Stimulated activated CD4-positive, alpha-beta T cell treated with anti-CD3 and anti-CD28 coated beads, Interleukin-1b, Interleukin-23, amount 100 ng/mL, for 4 hours (primary cell): Measurements from ENCODE around the gene ANO2.
"Not testable (repeated sequence)": the region's sequence is repeated elsewhere in the genome, so short reads cannot be mapped to it uniquely, and the experiment has no call there.

Experiments
- DNase-seq, 2 donors: peaks; one replicate each; pipeline ENCODE4 v3.0.0-alpha.2; 2020; ENCODE audit warnings: low read depth in 2 of 2

ANO2 gene

DNA sequence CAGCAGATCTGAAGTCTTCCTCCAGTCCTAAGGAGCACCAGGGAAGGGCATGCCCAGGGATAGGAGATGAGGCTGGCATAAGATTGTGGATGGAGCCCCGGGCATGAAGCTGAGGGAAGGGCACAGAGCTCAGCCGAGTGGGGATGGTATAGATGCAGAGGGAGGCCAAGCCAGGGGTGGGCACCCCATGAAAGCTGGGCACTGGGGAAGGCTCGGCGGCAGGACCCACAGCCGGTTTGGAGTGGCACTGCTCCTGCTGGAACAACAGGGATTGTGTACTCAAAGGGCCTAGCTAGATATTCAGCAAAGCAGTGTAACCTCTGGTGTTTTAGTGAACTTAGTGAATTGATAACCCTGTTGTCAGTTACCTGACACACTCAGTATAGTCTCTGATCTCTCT lies 396.0 kb downstream of the ANO2 start:
- DNase-seq, result no peak

DNA sequence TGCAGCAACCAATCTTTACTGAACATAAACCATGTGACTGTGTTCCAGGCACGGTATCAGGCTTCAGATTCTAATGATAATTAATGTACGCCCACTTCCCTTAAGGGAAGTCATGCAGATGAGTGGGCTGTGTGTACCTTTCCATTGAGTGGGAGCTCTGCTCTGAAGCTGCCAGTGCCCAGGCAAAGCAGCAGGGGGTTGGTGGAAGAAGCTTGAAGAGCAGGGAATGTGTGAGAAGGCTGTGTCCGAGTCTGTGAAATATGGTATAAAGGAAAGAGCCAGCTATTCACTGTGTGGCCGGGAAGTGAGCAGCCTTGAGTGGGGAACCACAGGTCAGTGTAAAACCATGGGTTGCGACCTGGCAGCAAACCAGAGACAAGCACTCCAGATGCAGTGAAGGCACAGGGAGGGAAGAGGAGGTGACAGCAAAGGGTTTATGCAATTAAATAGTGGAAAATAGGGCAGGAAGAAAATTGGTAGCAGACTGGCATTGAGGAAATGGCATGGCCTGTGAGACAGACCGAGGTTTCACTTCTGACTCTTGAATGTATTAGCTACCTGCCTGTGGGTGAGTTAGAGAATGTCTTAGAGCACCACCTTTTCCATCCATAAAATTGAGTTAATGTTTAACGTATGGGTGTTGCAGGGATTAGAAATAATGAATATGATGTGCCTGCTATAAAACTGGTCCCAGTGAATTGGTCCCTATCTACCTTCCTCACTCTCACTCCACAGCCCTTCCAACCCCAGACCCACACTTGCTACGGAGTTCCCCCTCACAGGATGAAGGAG lies 396.7 kb downstream of the ANO2 start:
- DNase-seq, result no peak

DNA sequence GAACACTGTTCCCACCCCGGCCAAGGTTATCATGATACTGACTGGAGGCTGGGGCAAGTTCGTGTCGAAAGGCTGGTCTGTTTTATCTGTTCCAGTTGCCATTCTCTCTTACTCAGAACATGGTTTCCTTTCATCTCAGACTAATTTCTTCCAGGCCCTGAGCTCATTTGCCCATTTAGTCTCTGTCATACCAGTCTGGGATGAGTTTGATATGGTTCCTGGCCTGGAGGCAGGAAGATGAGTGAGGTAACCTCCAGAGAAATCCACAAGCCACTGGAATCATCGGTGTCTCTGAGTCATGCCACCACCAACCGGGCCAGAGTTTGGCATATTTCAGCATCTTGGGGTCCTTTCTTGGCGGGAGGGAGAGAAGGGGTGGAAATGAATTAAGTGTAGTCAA lies 398.4 kb downstream of the ANO2 start:
- no peak for DNase-seq

DNA sequence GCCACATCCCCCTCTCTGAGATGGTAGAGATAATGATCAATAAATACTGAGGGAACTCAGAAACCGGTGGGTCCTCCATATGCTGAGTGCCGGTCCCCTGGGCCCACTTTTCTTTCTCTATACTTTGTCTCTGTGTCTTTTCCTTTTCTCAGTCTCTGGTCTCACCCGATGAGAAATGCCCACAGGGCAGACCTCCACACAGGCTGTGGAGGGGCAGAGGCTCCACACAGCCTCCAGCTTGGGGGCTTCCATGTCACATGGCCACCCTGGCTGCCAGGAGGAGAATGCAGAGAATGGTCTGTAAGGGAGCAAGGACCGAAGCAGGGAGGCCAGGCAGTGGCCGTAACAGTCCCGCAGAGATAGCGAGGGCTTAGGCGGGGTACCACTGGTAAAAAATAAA lies 407.3 kb downstream of the ANO2 start:
- no peak for DNase-seq

DNA sequence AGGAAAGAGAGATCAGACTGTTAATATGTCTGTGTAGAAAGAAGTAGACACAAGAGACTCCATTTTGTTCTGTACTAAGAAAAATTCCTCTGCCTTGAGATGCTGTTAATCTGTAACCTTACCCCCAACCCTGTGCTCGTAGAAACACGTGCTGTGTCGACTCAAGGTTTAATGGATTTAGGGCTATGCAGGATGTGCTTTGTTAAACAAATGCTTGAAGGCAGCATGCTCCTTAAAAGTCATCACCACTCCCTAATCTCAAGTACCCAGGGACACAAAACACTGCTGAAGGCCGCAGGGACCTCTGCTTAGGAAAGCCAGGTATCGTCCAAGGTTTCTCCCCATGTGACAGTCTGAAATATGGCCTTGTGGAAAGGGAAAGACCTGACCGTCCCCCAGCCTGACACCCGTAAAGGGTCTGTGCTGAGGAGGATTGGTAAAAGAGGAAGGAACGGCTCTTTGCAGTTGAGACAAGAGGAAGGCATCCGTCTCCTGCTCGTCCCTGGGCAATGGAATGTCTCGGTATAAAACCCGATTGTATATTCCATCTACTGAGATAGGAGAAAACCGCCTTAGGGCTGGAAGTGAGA lies 407.9 kb downstream of the ANO2 start:
- DNase-seq, result not testable (repeated sequence)

DNA sequence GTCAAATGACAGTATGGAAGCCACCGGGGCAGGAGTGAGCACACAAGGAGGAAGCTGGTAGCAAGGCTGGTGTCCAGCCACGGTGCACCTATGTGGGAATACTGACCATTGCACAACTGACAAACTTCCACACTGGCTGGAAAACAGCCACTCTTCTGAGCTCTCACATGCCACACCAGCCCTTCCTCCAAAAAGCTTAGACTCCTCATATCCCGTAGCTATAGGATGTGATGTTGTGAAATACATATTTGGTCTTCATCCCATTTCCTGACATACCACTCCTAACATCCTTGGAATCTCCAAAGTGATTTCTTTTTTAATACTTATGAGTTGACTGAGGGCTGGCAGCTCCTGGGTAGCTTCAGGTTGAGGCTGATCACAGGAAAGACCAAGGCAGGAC lies 409.5 kb downstream of the ANO2 start:
- no peak for DNase-seq

DNA sequence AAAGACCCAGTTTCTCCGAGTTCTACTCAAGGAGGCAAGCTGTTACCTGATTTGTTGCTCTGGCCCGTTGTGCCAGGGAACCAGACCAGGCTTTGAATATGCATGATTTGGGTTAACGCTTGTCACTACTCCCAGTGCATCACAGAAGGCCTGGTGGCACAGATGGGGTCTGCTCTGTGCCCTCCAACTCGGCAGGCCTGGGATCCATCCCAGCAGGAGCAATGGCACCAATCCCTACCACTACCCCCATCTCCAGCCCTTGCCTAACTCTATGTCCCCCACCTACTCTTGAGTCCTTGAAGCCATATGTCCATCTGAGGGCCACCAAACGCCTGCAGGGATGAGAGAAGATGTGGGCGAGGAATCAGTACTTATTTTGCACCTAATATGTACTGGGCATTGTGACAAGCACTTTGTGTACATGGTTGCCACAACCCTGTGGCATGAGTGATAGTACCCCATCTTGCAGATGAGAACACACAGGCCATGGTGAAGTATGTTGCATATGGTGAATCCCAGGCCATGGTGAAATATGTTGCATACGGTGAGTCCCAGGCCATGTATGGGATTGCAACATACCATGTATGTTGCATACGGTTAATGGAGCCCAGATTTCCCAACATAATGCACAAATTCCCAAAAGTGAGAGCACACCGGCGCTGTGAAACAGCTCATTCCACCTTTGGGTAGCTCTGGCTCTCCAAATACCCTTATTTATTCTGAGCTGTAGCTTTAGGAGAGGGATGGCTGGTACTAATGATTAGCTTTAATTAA lies 410.4 kb downstream of the ANO2 start:
- no peak for DNase-seq

DNA sequence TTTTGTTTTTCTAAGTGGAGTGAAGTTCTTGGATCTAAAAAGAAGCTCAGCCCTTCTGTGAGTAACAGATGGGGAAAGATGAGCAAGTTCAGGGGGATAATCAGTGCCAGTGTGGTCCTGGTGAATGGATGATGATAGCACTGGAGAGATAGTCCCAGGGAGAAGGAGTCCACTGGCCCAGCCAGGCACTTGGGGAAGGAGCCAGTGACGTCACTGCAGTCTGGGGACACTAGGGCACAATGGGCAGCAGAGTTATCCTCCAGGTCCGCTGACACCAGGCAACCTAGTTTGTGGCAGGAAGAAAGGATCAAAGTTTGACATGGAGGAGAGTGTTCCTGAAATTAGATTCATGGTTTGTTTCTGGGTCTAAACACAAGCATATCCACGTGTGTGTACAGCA lies 411.7 kb downstream of the ANO2 start:
- DNase-seq, result no peak

DNA sequence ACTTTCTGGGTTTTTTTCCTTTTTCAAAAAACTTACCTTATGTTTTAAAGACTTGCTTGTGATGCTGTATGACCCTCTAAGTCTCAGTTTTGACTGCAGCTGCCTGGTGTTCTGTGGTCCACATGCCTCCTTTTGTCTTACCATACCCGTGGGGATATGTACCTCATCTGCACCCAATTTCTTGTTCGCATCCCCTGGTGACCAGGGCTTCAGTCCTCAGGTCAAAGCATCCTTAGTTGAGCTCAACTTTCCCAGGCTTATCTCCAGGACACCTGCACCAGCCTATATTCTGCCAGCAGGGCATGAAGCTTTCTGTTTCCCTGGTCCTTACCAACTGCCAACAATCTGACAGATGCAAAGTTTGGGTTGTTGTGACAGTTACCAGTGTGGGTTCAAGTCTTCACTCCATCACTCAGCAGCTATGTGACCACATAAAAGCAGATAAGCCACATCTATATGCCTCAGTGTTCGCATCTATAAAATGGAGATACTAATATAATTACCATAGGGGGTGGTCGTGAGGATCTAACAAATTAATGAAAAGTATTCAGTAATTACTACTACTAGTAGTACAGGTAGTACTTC lies 419.2 kb downstream of the ANO2 start:
- no peak for DNase-seq

DNA sequence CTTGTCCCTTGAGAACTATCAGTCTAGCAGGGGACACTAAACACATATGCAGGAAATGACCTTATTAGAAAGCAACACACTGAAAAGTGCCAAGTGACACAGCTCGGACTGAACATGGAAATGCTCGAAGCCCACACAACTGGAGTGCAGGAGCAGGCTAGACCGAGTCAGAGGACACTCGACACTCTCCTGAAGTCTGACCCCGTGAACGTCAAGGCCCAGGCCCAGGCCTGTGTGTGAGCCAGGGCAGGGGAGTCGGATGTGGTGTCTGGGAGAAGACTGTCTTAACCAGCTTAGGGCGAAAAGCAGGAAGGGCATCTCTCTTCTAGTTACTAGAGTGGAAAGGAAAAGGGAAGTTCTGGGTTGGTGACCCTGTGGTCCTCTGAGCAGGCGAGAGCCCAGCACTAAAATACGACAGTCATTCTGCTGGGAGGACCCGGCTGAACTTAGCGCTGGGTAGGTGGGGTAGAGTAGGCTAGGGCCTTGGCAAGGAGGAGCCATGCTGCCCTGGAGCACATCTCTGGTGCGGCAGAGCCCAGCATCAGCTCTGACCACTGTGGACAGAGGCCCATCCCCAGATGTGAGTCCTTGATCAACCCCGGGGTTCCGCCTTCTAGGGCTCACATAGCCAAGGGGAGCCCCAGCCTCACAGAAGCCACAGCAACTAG lies 420.2 kb downstream of the ANO2 start:
- DNase-seq, result no peak

DNA sequence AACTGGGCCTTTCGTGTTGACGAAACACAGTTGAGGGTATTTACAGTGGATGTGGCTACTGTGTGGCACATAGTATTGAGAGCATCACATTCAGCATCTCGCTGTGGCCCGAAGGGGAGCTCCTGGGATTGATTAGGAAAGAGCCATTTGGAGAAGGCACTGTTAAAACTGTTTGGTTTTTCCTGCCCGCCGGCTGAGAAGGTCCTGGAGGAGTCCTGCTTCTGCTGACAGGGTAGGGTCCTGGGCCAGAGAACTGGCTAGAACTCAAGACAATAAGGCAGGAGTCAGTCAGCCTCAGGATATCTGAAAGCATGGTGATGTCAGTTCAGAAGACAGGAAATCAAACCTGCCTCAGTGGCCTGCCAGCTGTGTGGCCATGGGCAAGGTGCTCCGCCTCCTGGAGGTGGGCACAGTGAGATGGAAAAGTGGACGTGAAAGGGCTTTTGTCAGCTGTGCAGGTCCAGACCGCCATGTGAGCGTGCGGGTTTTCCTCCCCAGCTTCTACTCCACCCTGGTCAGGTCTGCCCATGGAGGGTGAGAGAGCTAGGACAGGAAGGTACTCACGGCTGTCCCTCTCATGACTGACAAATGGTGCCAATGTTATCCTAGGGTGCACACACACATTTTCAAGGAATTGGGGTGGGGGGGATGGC lies 420.8 kb downstream of the ANO2 start:
- no peak for DNase-seq

DNA sequence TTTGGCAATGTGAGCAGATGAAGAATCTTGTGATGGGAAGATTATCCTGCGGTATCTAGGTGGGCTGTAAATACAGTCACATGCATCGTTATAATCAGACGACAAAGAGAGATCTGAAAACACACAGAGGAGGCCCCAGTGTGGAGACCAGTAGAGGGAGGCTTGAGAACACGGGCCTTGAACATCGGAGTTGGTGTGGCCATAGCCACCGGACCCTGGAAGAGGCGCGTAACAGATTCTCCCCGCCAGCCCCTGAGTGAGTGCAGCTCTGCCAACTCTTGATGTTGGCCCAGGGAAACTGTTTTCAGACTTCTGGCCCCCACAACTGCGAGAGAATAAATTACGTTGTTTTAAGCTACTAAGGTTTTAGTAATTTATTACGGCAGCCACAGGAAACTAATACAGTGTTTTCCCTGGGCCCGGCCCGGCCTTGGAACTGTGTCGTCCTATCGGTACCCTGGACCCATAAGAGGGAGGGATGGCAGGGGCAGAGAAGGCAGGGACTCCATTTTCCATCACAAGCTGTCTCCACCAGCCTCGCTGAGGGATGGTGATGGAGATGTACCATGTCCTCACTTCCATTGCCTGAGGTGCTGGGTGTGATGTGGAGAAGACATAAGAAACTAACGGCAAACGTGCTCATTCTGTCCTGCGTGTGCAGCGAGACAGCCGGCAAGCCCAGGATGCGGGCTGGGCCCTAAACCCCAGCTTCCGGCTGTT lies 421.5 kb downstream of the ANO2 start:
- no peak for DNase-seq

DNA sequence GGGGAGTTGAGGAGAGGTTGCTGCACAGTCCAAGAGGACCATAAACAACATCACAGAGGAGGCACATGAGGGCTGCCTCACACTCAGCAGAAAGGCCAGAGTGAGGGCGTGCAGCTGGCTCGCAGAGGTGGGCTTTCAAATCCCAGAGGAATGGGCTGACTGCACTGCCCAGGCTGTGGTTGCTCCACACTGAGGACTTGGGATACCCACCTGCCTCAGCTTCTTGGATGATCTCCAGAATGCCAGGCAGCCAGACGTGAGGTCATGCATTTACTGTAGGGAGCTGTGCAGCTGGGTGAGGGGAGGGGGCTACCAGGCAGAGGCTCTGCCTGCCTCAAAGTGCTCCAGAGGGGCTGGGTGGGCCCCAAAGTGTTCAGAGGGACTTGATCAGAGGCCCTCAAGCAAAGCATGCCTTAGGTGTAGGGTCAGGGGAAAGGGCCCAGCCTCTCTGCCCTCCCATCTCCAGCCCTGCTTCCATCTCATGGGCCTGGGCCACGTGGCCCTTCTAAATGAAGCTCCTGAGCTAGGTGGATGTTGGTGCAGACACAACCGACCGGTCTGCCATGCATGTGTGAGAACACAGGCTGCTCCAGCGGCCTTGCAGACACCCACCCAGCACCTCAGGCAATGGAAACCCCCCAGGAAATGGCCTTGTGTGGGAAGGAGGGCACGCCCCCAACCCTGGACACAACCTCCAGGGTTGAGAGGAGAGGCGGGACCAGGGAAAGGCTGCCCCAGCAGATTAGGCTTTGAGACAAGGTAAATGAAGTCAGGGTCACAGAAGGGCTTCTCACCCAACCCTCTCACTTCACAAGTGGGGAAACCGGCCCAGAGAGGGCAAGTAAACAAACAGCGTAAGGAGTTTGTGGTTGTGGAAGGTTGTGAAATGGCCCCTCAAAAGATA lies 422.4 kb downstream of the ANO2 start:
- no peak for DNase-seq

DNA sequence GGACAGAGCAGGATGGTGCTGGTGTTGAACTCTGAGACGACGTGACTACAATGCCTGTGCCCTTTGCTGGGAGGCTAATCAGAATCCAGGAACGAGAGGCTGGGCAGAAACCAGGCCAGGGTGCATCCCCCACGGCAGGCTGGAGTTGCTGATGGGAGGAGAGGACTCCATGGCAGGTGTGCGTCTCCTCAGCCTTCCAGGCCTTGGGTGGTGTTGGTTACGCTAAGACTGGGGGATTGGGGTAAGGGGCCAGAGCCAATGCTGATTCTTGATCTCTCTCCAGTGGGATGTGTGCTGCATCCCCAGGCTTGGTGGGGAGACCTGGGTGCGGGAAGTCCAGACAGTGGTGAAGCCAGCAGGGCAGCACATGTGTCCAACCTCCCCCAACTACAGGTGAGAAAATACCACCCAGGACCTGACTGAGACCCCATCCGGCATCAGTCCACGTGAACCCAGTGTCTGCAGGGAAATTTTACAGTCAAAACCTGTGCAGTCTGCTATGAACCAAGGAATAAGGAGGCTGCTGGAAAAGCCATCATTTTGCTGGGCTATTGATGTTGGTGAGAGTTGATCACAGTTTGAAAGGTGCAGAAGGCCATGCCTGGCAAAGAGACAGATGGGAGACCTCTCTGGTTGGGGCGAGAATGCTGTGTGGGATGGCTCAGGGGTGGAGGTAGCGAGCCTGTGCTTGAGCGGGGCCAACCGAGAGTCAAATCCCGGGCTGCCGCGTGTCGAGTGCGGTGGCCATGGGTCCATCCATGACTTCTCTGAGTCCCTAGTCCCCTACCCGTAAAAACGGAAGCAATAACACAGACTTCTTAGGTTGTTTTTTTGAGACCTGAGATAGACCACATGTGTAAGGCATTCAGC lies 423.4 kb downstream of the ANO2 start:
- DNase-seq, result no peak

DNA sequence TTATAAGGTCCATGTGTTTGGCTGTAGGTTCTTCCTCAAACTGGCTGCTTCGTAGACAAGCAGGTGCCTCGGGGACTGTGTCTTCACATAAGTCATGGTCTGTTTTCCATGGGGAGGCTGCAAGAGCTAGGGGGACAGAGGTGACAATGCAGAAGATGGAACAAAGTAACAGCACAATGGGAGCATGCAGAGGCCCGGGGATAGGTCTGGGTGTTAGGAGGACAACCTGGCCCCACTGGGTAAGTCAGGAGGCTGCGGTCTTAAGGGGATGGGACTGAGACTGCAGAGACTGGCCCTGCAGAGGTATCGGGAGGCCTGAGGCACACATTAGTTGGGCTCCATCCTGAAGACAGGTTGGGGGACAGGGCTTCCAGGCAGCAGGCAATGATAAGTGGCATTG lies 424.2 kb downstream of the ANO2 start:
- DNase-seq, result no peak

DNA sequence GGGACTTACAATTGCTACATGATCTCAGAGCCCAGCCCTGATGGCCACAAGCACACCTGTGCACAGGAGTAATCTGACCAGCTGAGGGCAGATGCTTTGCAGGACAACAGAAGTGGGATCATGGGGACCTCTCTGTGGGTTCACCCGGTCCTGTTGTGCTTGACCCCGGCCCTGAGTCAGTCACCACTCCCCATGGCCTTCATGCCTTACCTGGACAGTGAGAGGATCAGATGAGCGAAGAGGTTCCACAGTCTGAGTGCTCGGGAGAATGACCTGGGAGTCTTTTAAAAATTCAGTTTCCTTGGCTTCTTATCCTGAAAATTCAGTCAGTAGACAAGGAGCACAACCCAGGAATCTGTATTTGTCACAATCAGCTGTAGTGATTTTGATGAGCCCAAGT lies 425.0 kb downstream of the ANO2 start:
- no peak for DNase-seq

DNA sequence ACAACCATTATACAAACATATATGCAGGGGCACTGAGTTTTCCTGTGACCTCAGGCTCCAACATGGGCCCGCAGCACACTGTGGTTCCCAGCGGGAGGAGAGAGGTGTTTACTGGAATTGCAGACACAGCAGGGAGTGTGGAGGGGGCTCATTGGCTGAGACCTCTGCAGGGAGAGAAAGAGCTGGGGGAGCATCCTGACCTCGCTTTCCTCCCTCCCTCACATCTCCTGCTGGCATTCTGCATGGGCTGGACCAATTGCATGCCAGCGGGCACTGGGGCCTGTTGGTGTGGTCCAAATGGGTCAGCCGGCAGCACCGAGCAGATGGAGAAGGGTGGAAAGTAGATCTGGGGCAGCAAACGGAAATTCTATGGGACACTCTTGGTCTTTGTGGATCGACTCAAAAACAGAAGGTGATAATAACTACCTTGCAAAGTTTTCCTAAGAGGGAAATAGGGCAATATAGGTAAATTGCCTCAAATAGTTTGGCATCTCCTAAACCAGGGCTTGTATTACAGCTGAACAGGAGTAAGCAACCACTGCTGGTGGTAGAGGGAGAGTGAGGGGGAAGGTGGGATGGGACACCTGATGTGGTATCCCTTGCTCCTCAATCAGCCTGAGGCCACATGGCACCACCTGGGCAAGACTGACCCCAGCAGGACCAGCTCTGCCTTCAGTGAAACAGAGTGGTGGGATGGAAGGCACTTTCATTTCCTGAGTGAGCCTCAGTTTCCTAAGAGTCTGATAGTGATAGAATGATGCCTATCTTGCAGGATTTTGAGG lies 426.3 kb downstream of the ANO2 start:
- DNase-seq, result no peak
